Parathyroid adenoma (tissue), 2 donors: ENCODE data around the gene TSEN2.

Experiments used
- H2AFZ ChIP-seq: fragments of 300-600 bp; sonication (generic); one replicate; pipeline ENCODE4 v1.7.0; 2017; ENCODE audit warnings: antibody characterized with exemption, mild to moderate bottlenecking
- H3K27ac ChIP-seq: fragments of 300-600 bp; sonication (generic); one replicate; pipeline ENCODE4 v1.7.0; 2017
- H3K27me3 ChIP-seq: fragments of 300-600 bp; sonication (generic); one replicate; pipeline ENCODE4 v1.7.0; 2017; ENCODE audit warnings: low read length; ENCODE audit not compliant: control insufficient read depth, insufficient read depth
- H3K36me3 ChIP-seq: fragments of 300-600 bp; sonication (generic); one replicate; pipeline ENCODE4 v1.7.0; 2017; ENCODE audit warnings: low read length; ENCODE audit not compliant: control insufficient read depth, insufficient read depth
- H3K4me1 ChIP-seq: fragments of 300-600 bp; sonication (generic); one replicate; pipeline ENCODE4 v1.7.0; 2017; ENCODE audit warnings: control low read depth
- H3K4me2 ChIP-seq: fragments of 300-600 bp; sonication (generic); one replicate; pipeline ENCODE4 v1.7.0; 2017; ENCODE audit warnings: low read length
- H3K4me3 ChIP-seq: fragments of 300-600 bp; sonication (generic); one replicate; pipeline ENCODE4 v1.7.0; 2017; ENCODE audit warnings: low read depth, low read length
- H3K79me2 ChIP-seq: fragments of 300-600 bp; sonication (generic); one replicate; pipeline ENCODE4 v1.7.0; 2017; ENCODE audit warnings: control low read depth
- H3K9ac ChIP-seq: fragments of 300-600 bp; sonication (generic); one replicate; pipeline ENCODE4 v1.7.0; 2017; ENCODE audit warnings: mild to moderate bottlenecking
- H3K9me3 ChIP-seq: fragments of 300-600 bp; sonication (generic); one replicate; pipeline ENCODE4 v1.7.0; 2017; ENCODE audit warnings: low read length; ENCODE audit not compliant: control insufficient read depth
- CTCF ChIP-seq: fragments of 300-600 bp; sonication (generic); IDR thresholded peaks from one replicate; pipeline ENCODE4 v1.7.0; 2017; ENCODE audit warnings: antibody characterized with exemption, mild to moderate bottlenecking
- donor health status: primary hyperparathyroidism.

Gene TSEN2

GRCh38 chr3:12462159-12462947, 21.9 kb upstream of the TSEN2 start:
- H3K4me2 ChIP-seq, result no peak overlapping the region
- no peaks in the 10 kb centered on the region for H3K27me3 ChIP-seq
- no peak for TF ChIP-seq CTCF
- H3K4me3 ChIP-seq, result no peak overlapping the region
- H3K9me3 ChIP-seq, result no peaks in the 10 kb centered on the region
- no peaks in the 10 kb centered on the region for H3K36me3 ChIP-seq
- H2AFZ ChIP-seq, result no peak overlapping the region
- no peak overlapping the region for H3K27ac ChIP-seq
- H3K79me2 ChIP-seq, result no peaks in the 10 kb centered on the region
- no peak overlapping the region for H3K9ac ChIP-seq
- H3K4me1 ChIP-seq, result peaks cover 4% of the 10 kb centered on the region

GRCh38 chr3:12463686-12464085, 20.6 kb upstream of the TSEN2 start:
- no peaks in the 10 kb centered on the region for H3K9me3 ChIP-seq
- no peaks in the 10 kb centered on the region for H3K36me3 ChIP-seq
- TF ChIP-seq CTCF, result no peak
- no peak overlapping the region for H3K27ac ChIP-seq
- H3K4me1 ChIP-seq, result peaks cover 4% of the 10 kb centered on the region
- H3K27me3 ChIP-seq, result no peaks in the 10 kb centered on the region
- H3K4me3 ChIP-seq, result no peak overlapping the region
- H3K9ac ChIP-seq, result no peak overlapping the region
- H2AFZ ChIP-seq, result no peak overlapping the region
- H3K79me2 ChIP-seq, result no peaks in the 10 kb centered on the region
- no peak overlapping the region for H3K4me2 ChIP-seq

- Histone ChIP-seq H2AFZ (no peak overlapping the region), H3K9ac (no peak overlapping the region), H3K4me2 (no peak overlapping the region), H3K27me3 (no peaks in the 10 kb centered on the region), H3K27ac (no peak overlapping the region), H3K9me3 (no peaks in the 10 kb centered on the region), H3K4me1 (peaks cover 4% of the 10 kb centered on the region), H3K4me3 (no peak overlapping the region), H3K79me2 (no peaks in the 10 kb centered on the region), H3K36me3 (no peaks in the 10 kb centered on the region)
- TF ChIP-seq CTCF, result no peak
Measured at GRCh38 chr3:12464181-12464580, 20.1 kb upstream of the TSEN2 start.

- Histone ChIP-seq H3K79me2 (no peaks in the 10 kb centered on the region), H2AFZ (no peak overlapping the region), H3K27me3 (no peaks in the 10 kb centered on the region), H3K4me2 (no peak overlapping the region), H3K9ac (no peak overlapping the region), H3K9me3 (no peaks in the 10 kb centered on the region), H3K36me3 (no peaks in the 10 kb centered on the region), H3K27ac (peak overlapping the region; percentile 30), H3K4me3 (no peak overlapping the region), H3K4me1 (peaks cover 4% of the 10 kb centered on the region)
- no peak for TF ChIP-seq CTCF
Measured at GRCh38 chr3:12465151-12465835, 19.0 kb upstream of the TSEN2 start.
